Inflammatory macrophage treated with lipopolysaccharide for 1 hour (primary cell): ENCODE measurements around the gene OR2D2.
"Not testable (repeated sequence)": the region's sequence is repeated elsewhere in the genome, so short reads cannot be mapped to it uniquely, and the experiment has no call there.

ENCODE experiments used
- DNase-seq, 2 donors: peaks; one replicate each; pipeline ENCODE4 v3.0.0-alpha.2; 2020 to 2022

OR2D2 gene

GRCh38 chr11:6892400-6892799 is at the start of gene OR2D2:
OR2D2 (minus strand) TSS chr11:6892500; CDS start chr11:6892500, 0 bp downstream.
- DNase-seq, result no peak

- DNase-seq, result no peak
Observed at GRCh38 chr11:6941970-6942369, 49.7 kb upstream of the OR2D2 start.

GRCh38 chr11:6932145-6932544 is 39.8 kb upstream of the OR2D2 start:
- DNase-seq, result no peak

- no peak for DNase-seq
Observed at GRCh38 chr11:6931146-6931713, 38.9 kb upstream of the OR2D2 start.

GRCh38 chr11:6928916-6929315 is 36.6 kb upstream of the OR2D2 start:
- DNase-seq, result no peak

GRCh38 chr11:6927030-6927617 is 34.8 kb upstream of the OR2D2 start:
- DNase-seq, result no peak

- DNase-seq, result peak; percentile 46 to 54
Observed at GRCh38 chr11:6926208-6927029, 34.1 kb upstream of the OR2D2 start, which contains the start of gene ZNF215. ZNF215 (plus strand) TSS chr11:6926426; CDS start chr11:6932273, 5,847 bp downstream.

- DNase-seq, result no peak
Observed at GRCh38 chr11:6925636-6926207, 33.4 kb upstream of the OR2D2 start.

GRCh38 chr11:6925007-6925577 is 32.8 kb upstream of the OR2D2 start:
- no peak for DNase-seq

GRCh38 chr11:6920702-6921101 is 28.4 kb upstream of the OR2D2 start, which contains the start of gene OR2D3:
OR2D3 (plus strand) TSS chr11:6921002; CDS start chr11:6921002, 0 bp downstream.
- no peak for DNase-seq

- no peak for DNase-seq
Observed at GRCh38 chr11:6919698-6920097, 27.4 kb upstream of the OR2D2 start.

- DNase-seq, result no peak
Observed at GRCh38 chr11:6911948-6912347, 19.6 kb upstream of the OR2D2 start.

- DNase-seq, result no peak
Observed at GRCh38 chr11:6911378-6911777, 19.1 kb upstream of the OR2D2 start.

GRCh38 chr11:6904804-6905203 is 12.5 kb upstream of the OR2D2 start:
- DNase-seq, result not testable (repeated sequence)

GRCh38 chr11:6900327-6900999 is 8.2 kb upstream of the OR2D2 start:
- DNase-seq, result no peak

GRCh38 chr11:6898911-6899310 is 6.6 kb upstream of the OR2D2 start:
- no peak for DNase-seq

GRCh38 chr11:6895010-6895409 is 2.7 kb upstream of the OR2D2 start:
- no peak for DNase-seq

GRCh38 chr11:6894097-6894496 is 1.8 kb upstream of the OR2D2 start:
- DNase-seq, result no peak

GRCh38 chr11:6889835-6890234 is 2.5 kb downstream of the OR2D2 start:
- DNase-seq, result no peak

- no peak for DNase-seq
Observed at GRCh38 chr11:6888830-6889229, 3.5 kb downstream of the OR2D2 start.

GRCh38 chr11:6887711-6888110 is 4.6 kb downstream of the OR2D2 start:
- DNase-seq, result not testable (repeated sequence)

GRCh38 chr11:6882751-6883150 is 9.5 kb downstream of the OR2D2 start:
- no peak for DNase-seq

GRCh38 chr11:6876914-6877313 is 15.4 kb downstream of the OR2D2 start:
- no peak for DNase-seq
